NCI-H1417 treated with DMSO at 0.1 percent for 48 hours (cell line): ENCODE measurements around the gene MTG2.

Experiments used
- DNase-seq: peaks from one replicate; lab custom pipeline; 2025; lab: John Stamatoyannopoulos, UW

MTG2 gene

GRCh38 chr20:62182469-62183425 is at the start of gene MTG2:
Gene MTG2, plus strand, starts transcription at chr20:62183028. Its CDS starts 10,393 bp downstream, at chr20:62193421.
- peak; percentile 91 for DNase-seq

- DNase-seq: no peak
Observed at GRCh38 chr20:62133051-62133845, 49.6 kb upstream of the MTG2 start.

- DNase-seq: no peak
Observed at GRCh38 chr20:62133864-62134263, 49.0 kb upstream of the MTG2 start.

GRCh38 chr20:62134735-62135231 is 48.0 kb upstream of the MTG2 start:
- DNase-seq: no peak

- DNase-seq: no peak
Observed at GRCh38 chr20:62135573-62136266, 47.1 kb upstream of the MTG2 start.

GRCh38 chr20:62136283-62137091 is 46.3 kb upstream of the MTG2 start:
- DNase-seq: peak; percentile 16

- DNase-seq: no peak
Observed at GRCh38 chr20:62137092-62137384, 45.8 kb upstream of the MTG2 start.

GRCh38 chr20:62137478-62138203 is 45.2 kb upstream of the MTG2 start:
- no peak for DNase-seq

- DNase-seq: no peak
Observed at GRCh38 chr20:62138204-62138543, 44.7 kb upstream of the MTG2 start.

GRCh38 chr20:62138912-62139311 is 43.9 kb upstream of the MTG2 start:
- no peak for DNase-seq

GRCh38 chr20:62139636-62140035 is 43.2 kb upstream of the MTG2 start:
- no peak for DNase-seq

- DNase-seq: no peak
Observed at GRCh38 chr20:62141043-62141396, 41.8 kb upstream of the MTG2 start.

- DNase-seq: no peak
Observed at GRCh38 chr20:62141397-62142251, 41.2 kb upstream of the MTG2 start.

GRCh38 chr20:62142252-62143080 is 40.4 kb upstream of the MTG2 start:
- DNase-seq: no peak

- DNase-seq: no peak
Observed at GRCh38 chr20:62143081-62143956, 39.5 kb upstream of the MTG2 start, which contains the start of the genes PSMA7 and SS18L1. Gene PSMA7, minus strand, starts transcription at chr20:62143394. Its CDS starts 91 bp downstream, at chr20:62143303. Gene SS18L1, plus strand, starts transcription at chr20:62143769. Its CDS starts 52 bp downstream, at chr20:62143821.

GRCh38 chr20:62143957-62144825 is 38.6 kb upstream of the MTG2 start:
- DNase-seq: no peak

- DNase-seq: no peak
Observed at GRCh38 chr20:62145688-62146018, 37.2 kb upstream of the MTG2 start.
